Breast epithelium (tissue), 4 donors: ENCODE data around the gene GABRB2. TPM values are rescaled to one million over a fixed set of nuclear protein-coding genes. Genes with fewer than 3 reads are reported as not detected.
"Not testable (repeated sequence)": the region's sequence is repeated elsewhere in the genome, so short reads cannot be mapped to it uniquely, and the experiment has no call there.

Experiments used
- DNase-seq, 2 donors: peaks; one replicate each; pipeline ENCODE4 v3.0.0-alpha.2; 2019; ENCODE audit warnings: low spot score in 2 of 2
- H3K27ac ChIP-seq, 2 donors: fragments of 200-600 bp; sonication (generic) in 1 of 2; one replicate each; pipeline ENCODE4 v1.5.1; 2016 to 2019; ENCODE audit warnings: mild to moderate bottlenecking in 1 of 2
- H3K27me3 ChIP-seq, 2 donors: fragments of 200-600 bp; sonication (generic) in 1 of 2; one replicate each; pipeline versions ENCODE4 v1.5.1 to v1.6.0; 2017 to 2019; ENCODE audit warnings: control low read depth in 1 of 2, mild to moderate bottlenecking in 1 of 2
- H3K36me3 ChIP-seq: fragments of 200-600 bp; one replicate; pipeline ENCODE4 v1.5.1; 2019
- H3K4me1 ChIP-seq, 2 donors: fragments of 200-600 bp; sonication (generic); one replicate each; pipeline ENCODE4 v1.5.1; 2016 to 2019; ENCODE audit warnings: control low read depth in 1 of 2
- H3K4me3 ChIP-seq, 3 donors: fragments of 200-600 bp; sonication (generic); 1 replicate in 2 of 3; 2 replicates in 1 of 3; pipeline ENCODE4 v1.5.1; 2016 to 2019; ENCODE audit warnings: mild to moderate bottlenecking in 3 of 3, moderate library complexity in 2 of 3
- H3K9me3 ChIP-seq, 2 donors: fragments of 200-600 bp; sonication (generic) in 1 of 2; one replicate each; pipeline ENCODE4 v1.5.1; 2016 to 2019; ENCODE audit warnings: control low read depth in 1 of 2
- POLR2A ChIP-seq: fragments of 450-650 bp; IDR thresholded peaks from one replicate; pipeline ENCODE4 v1.6.1; 2016; ENCODE audit warnings: antibody characterized with exemption, mild to moderate bottlenecking, moderate library complexity
- POLR2AphosphoS5 ChIP-seq, 3 donors: sonication (generic); formaldehyde crosslinking; IDR thresholded peaks; one replicate each; pipeline ENCODE4 v1.6.1; 2017; ENCODE audit warnings: antibody characterized with exemption in 3 of 3
- intact Hi-C: fragments of 100-400 bp; cut with DNase I; formaldehyde crosslinking; loops from one replicate; pipeline ENCODE4 v1.15.1; 2023; ENCODE audit warnings: low total_unique reads
- total RNA-seq, 3 donors: library from RNA; depleted of rRNA; stranded (reverse); fragments of >200 nt; gene quantifications; one replicate each; pipeline ENCODE4 v1.1.0, GENCODE V29; 2016
- TF ChIP-seq, protein P1 (sequence below), 3 donors: fragments of 450-650 bp; IDR thresholded peaks; one replicate each; pipeline ENCODE4 v1.5.1; 2016 to 2017; ENCODE audit warnings: antibody characterized with exemption in 3 of 3, mild to moderate bottlenecking in 3 of 3, moderate library complexity in 3 of 3

The GABRB2 gene
- total RNA-seq, 3 donors from 2014 or later, result 0.33 to 10.7 (median 2.5) TPM

DNA sequence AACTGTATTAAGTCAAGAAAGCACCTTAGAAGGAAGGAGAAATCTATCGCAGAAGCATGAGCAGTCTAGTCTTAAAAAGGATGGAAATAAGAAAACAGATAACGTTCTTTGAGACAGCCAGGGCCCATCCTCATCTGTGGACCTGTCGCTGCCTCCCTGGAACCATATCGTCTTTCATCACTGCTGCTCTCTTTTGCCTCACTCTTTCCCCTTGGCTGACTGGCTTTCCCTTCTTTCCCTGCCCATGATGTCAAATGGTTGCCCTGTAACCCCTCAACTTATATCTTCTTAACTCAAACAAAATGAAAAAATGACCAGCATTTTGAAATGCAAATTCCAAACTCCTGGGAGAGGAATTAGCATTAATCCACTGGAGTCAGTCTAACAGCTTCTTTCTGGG, 299.8 kb downstream of the GABRB2 start:
- H3K4me3 ChIP-seq, result no peak overlapping the region
- TF ChIP-seq POLR2AphosphoS5 (IDR thresholded peaks at IDR 0.05) (no peak), POLR2A (no peak)
- TF ChIP-seq, protein P1, sequence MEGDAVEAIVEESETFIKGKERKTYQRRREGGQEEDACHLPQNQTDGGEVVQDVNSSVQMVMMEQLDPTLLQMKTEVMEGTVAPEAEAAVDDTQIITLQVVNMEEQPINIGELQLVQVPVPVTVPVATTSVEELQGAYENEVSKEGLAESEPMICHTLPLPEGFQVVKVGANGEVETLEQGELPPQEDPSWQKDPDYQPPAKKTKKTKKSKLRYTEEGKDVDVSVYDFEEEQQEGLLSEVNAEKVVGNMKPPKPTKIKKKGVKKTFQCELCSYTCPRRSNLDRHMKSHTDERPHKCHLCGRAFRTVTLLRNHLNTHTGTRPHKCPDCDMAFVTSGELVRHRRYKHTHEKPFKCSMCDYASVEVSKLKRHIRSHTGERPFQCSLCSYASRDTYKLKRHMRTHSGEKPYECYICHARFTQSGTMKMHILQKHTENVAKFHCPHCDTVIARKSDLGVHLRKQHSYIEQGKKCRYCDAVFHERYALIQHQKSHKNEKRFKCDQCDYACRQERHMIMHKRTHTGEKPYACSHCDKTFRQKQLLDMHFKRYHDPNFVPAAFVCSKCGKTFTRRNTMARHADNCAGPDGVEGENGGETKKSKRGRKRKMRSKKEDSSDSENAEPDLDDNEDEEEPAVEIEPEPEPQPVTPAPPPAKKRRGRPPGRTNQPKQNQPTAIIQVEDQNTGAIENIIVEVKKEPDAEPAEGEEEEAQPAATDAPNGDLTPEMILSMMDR (IDR thresholded peaks at IDR 0.05), result no peak
- no peak overlapping the region for H3K27ac ChIP-seq
- H3K9me3 ChIP-seq, result no peaks in the 10 kb centered on the region
- H3K36me3 ChIP-seq, result no peaks in the 10 kb centered on the region
- no peaks in the 10 kb centered on the region for H3K4me1 ChIP-seq
- H3K27me3 ChIP-seq, result no peaks in the 10 kb centered on the region
- intact Hi-C loops, result no loop called here
- DNase-seq, result no peak

DNA sequence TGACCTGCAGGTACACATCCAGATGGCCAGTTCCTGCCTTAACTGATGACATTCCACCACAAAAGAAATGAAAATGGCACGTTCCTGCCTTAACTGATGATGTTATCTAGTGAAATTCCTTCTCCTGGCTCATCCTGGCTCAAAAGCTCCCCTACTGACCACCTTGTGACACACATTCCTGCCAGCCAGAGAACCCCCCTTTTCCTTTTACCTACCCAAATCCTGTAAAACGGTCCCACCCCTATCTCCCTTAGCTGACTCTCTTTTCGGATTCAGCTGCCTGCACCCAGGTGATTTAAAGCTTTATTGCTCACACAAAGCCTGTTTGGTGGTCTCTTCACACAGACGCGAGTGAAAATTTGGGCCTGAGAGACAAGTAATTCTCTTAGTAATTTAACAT, 300.7 kb downstream of the GABRB2 start:
- H3K27me3 ChIP-seq, H3K36me3 ChIP-seq, intact Hi-C loops, DNase-seq, H3K4me1 ChIP-seq, H3K27ac ChIP-seq, H3K9me3 ChIP-seq, H3K4me3 ChIP-seq: not testable (repeated sequence)

Other genes starting within 250 kb of the GABRB2 start
- gene GABRA6, start 139.0 kb upstream of the GABRB2 start, total RNA-seq, result not detected